Peyer's patch (tissue), 4 donors: ENCODE measurements around the gene CALD1. TPM values are rescaled to one million over a fixed set of nuclear protein-coding genes. Genes with fewer than 3 reads are reported as not detected.
A peak's percentile ranks its signal among the peaks of the same experiment; 100 is the strongest.
"Not testable (repeated sequence)": the region's sequence is repeated elsewhere in the genome, so short reads cannot be mapped to it uniquely, and the experiment has no call there.

Experiments
- DNase-seq, 3 donors: peaks; one replicate each; pipeline ENCODE4 v3.0.0-alpha.2; 2017 to 2019
- H3K27ac ChIP-seq, 4 donors: fragments of 200-600 bp; sonication (generic); one replicate each; pipeline ENCODE4 v1.5.1; 2016 to 2019
- H3K27me3 ChIP-seq, 2 donors: fragments of 200-600 bp; sonication (generic); one replicate each; pipeline ENCODE4 v1.5.1; 2019
- H3K36me3 ChIP-seq, 3 donors: fragments of 200-600 bp; sonication (generic); one replicate each; pipeline ENCODE4 v1.5.1; 2016 to 2019
- H3K4me1 ChIP-seq, 4 donors: fragments of 200-600 bp; sonication (generic); one replicate each; pipeline ENCODE4 v1.5.1; 2016 to 2019
- H3K4me3 ChIP-seq, 4 donors: fragments of 200-600 bp; sonication (generic); 1 replicate in 3 of 4; 2 replicates in 1 of 4; pipeline ENCODE4 v1.5.1; 2016 to 2019; ENCODE audit warnings: mild to moderate bottlenecking in 1 of 4
- H3K9me3 ChIP-seq, 4 donors: fragments of 200-600 bp; sonication (generic); one replicate each; pipeline ENCODE4 v1.5.1; 2016 to 2019; ENCODE audit warnings: mild to moderate bottlenecking in 1 of 4
- CTCF ChIP-seq, 6 experiments: fragments of 450-650 bp in 4 of 6; fragments of 200-600 bp in 2 of 6; sonication (generic) in 1 of 6; IDR thresholded peaks; one replicate each; pipeline ENCODE4 v1.5.1; 2017 to 2019; ENCODE audit warnings: antibody characterized with exemption in 6 of 6, mild to moderate bottlenecking in 3 of 6, moderate library complexity in 1 of 6
- POLR2A ChIP-seq, 2 donors: fragments of 450-650 bp; IDR thresholded peaks; one replicate each; pipeline ENCODE4 v1.5.1; 2017; ENCODE audit warnings: antibody characterized with exemption in 2 of 2, mild to moderate bottlenecking in 2 of 2, moderate library complexity in 2 of 2
- total RNA-seq, 4 donors: library from RNA; depleted of rRNA; stranded (reverse); fragments of >200 nt; gene quantifications; one replicate each; pipeline ENCODE4 v1.1.0, GENCODE V29; 2016

CALD1 gene
- total RNA-seq, 4 donors from 2014 or later = 39.2 to 536 (median 83.1) TPM

DNA sequence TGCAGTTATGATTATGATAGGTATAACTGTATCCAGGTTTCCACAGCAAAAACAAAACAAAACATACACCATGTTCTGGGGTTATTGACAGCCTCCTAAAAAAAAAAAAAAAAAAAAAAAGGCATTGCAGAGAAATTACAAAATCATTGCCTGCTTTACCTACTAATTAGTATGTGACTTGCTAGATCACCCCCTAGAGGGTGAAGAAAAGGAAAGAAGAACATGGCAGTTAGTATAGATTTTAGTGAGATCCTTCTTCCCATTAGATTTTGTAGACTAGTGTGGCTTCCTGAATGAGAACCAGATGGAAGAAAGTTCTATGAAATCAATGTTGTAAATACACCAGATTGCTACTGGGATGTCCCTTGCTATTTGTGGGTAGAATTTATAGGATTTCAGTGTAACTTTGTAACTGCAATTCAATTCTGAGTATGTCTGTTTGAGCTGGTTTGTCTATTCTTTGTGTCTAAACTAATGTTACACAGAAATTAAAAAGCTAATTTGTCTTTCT is 182.9 kb downstream of the CALD1 start:
- no peak overlapping the region for H3K27ac ChIP-seq
- peaks cover 0 to 60% (median 0%) of the 10 kb centered on the region in 3 donors for H3K36me3 ChIP-seq
- TF ChIP-seq POLR2A (IDR thresholded peaks at IDR 0.05) = no peak
- TF ChIP-seq CTCF (IDR thresholded peaks at IDR 0.05) = no peak
- no peaks in the 10 kb centered on the region for H3K4me1 ChIP-seq
- H3K27me3 ChIP-seq = no peaks in the 10 kb centered on the region
- H3K9me3 ChIP-seq = no peaks in the 10 kb centered on the region
- no peak for DNase-seq
- H3K4me3 ChIP-seq = no peak overlapping the region

DNA sequence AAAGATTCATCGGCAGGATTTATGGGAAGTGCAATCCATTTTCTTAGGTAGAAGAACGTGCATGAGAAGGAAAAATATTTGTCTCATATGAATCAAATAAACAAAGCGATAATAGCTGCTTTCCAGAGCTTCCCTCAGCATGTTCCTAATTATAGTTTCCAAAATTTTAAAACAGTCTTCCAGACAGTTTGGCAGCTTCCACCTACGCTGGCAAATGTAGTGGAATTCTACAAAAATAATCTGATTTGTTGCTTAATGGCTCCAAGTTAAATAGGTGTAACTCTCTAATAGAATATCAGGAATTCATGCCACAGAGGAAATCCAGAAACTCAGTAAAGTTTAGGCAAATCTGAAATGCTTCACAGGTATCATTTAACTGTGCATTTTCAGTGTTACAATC is 183.6 kb downstream of the CALD1 start:
- no peaks in the 10 kb centered on the region for H3K4me1 ChIP-seq

DNA sequence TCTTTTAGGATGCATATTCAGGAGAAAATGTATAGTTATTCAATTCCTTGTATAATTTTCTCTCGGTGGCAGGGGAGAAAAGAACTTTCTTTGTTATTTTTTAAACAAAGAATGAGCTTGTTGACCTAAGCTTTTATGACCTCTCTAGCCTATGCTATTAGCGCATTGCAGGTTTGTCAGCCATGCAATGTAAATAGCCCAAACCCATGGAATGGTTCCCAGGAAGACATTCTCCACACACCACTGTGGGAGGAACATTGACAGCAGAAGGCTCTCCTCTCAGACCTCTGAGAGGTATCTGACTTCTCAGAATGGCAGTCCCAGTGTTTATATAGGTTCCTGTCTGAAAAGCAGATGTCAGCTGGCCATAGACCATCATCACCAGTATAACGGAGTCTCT is 187.3 kb downstream of the CALD1 start:
- Histone ChIP-seq H3K27me3 (no peaks in the 10 kb centered on the region), H3K4me3 (no peak overlapping the region), H3K9me3 (no peaks in the 10 kb centered on the region), H3K4me1 (no peaks in the 10 kb centered on the region), H3K27ac (no peak overlapping the region), H3K36me3 (peaks cover 0 to 30% (median 0%) of the 10 kb centered on the region in 3 donors)
- TF ChIP-seq POLR2A (IDR thresholded peaks at IDR 0.05) (no peak), CTCF (IDR thresholded peaks at IDR 0.05) (no peak)
- DNase-seq = no peak

More for the DNA sequence above, 183.6 kb downstream of the CALD1 start:
- DNase-seq = no peak
- Histone ChIP-seq H3K27me3 (no peaks in the 10 kb centered on the region), H3K27ac (no peak overlapping the region), H3K4me3 (no peak overlapping the region), H3K9me3 (no peaks in the 10 kb centered on the region), H3K36me3 (peaks cover 0 to 56% (median 0%) of the 10 kb centered on the region in 3 donors)
- no peak for TF ChIP-seq POLR2A (IDR thresholded peaks at IDR 0.05)
- no peak for TF ChIP-seq CTCF (IDR thresholded peaks at IDR 0.05)

DNA sequence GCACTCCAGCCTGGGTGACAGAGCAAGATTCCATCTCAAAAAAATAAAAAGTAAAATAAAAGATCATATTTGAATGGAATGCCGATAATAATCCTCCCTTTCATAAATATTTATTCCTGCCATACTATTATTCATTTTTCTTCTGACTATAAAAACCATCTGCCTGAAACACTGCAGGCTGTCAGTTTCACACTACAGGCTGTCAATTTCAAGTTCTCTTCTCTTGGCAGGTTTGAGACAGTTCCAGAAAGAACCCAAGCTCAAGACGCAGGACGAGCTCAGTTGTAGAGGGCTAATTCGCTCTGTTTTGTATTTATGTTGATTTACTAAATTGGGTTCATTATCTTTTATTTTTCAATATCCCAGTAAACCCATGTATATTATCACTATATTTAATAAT is 188.7 kb downstream of the CALD1 start:
- Histone ChIP-seq H3K27ac (no peak overlapping the region), H3K4me1 (no peaks in the 10 kb centered on the region), H3K36me3 (peaks cover 0 to 30% (median 0%) of the 10 kb centered on the region in 3 donors), H3K4me3 (no peak overlapping the region), H3K9me3 (no peaks in the 10 kb centered on the region), H3K27me3 (no peaks in the 10 kb centered on the region)
- DNase-seq = no peak
- TF ChIP-seq POLR2A (IDR thresholded peaks at IDR 0.05) = no peak
- no peak for TF ChIP-seq CTCF (IDR thresholded peaks at IDR 0.05)

DNA sequence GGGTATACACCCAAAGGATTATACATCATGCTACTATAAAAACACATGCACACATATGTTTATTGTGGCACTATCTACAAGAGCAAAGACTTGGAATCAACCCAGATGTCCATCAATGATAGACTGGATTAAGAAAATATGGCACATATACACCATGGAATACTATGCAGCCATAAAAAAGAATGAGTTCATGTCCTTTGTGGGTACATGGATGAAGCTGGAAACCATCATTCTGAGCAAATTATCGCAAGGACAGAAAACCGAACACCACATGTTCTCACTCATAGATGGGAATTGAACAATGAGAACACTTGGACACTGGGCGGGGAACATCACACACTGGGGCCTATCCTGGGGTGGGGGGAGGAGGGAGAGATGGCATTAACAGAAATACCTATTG is 202.2 kb downstream of the CALD1 start:
- not testable (repeated sequence) for H3K36me3 ChIP-seq, H3K27me3 ChIP-seq, H3K4me1 ChIP-seq, DNase-seq, H3K4me3 ChIP-seq, H3K27ac ChIP-seq, H3K9me3 ChIP-seq

DNA sequence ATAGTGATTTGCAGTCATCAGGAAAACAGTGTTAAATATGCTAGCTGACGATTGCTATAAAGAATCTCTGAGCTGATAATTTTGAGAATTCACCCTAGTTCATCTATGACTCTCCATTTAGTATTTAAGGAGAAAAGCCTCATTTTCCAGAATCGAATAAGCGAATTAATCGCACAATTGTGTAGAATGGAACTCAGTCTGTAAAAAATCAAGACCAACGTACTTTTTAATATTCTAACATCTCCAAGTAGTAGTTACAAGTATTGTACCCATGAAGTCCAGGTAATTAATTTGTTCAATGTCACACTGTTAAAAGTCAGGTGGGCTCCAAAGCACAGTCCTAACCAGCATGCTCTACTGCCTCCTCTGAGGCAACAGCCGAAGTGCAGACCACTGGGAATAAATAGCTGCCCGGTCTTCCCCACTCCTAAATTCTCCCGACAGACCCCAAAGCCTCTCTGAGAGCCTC is 206.5 kb downstream of the CALD1 start:
- DNase-seq = no peak
- TF ChIP-seq POLR2A (IDR thresholded peaks at IDR 0.05) (no peak), CTCF (IDR thresholded peaks at IDR 0.05) (no peak)
- Histone ChIP-seq H3K9me3 (no peaks in the 10 kb centered on the region), H3K4me1 (peaks cover 0 to 5% (median 0%) of the 10 kb centered on the region in 4 donors), H3K4me3 (peak overlapping the region; percentile 64 to 86 (median 77)), H3K36me3 (no peaks in the 10 kb centered on the region), H3K27ac (peak overlapping the region; percentile 80 to 91 (median 88)), H3K27me3 (no peaks in the 10 kb centered on the region)
